Activated T-cell treated with anti-CD3 and anti-CD28 coated beads for 4 hours (primary cell): ENCODE measurements around the gene GPR132.
"Not testable (repeated sequence)": the region's sequence is repeated elsewhere in the genome, so short reads cannot be mapped to it uniquely, and the experiment has no call there.

Experiments used
- DNase-seq: peaks from one replicate; pipeline ENCODE4 v3.0.0-alpha.2; 2020

The GPR132 gene

DNA sequence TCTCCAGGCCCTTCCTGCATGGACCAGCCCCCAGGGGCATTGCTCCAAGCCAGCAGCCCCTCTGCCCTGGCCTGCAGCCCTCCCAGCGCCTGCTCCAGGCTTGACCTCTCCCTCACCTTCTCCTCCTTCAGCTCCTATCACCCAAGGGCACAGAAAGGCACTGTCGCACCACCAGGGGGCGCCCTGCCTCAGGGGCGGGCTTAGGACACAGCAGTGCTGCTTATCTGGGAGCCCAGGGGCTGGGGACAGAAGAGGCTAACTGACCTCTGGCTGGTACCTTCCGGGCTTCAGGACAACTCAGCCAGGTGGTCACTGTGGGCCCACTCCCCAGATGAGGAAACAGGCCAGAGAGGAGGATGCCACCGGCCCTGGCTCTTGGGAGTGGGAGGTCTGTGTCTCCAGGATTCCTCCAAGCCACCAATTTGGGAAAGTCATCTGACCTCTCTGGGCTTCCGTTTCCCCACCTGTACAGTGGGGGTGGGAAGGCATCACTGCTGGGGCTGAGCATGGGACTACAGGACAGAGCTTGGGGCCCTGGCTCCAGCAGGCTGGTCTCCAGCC is 25.3 kb upstream of the GPR132 start:
- DNase-seq, result peak; percentile 87

DNA sequence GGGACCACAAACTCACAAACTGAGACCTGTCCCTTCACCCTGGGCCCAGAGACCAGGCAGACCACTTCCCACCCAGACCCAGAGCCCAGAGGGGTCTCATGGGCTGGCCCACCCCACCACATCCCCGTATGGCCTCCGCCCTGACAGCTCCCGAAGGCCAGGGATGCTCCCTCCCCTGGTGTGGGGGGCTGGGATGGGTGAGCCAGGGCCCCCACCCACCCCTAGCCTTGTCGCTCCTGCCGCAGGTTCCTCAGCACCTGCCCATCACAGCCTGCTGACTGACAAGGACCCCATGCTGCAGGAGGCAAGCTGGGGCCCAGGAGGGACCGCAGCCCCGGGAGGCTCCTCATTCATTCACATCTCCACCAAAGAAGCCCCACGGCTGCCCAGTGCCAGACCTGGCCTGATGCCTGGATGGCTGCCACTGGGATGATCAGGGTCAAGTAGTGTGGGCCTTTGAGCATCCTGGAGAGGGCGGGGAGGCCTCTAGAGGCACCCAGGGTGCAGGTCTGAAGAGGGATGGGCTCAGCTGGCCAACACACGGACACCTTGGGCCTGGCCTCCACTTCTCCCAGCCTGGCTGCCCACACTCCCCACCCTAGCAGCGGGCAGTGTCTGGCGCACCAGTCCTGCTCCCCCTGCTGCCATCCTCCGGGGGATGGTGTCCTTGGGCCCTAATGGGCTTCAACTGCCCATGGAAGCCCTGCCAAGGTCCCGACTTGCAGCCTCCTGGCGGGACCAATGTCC is 24.7 kb upstream of the GPR132 start:
- DNase-seq, result no peak

- DNase-seq, result no peak
These were observed 23.8 kb upstream of the GPR132 start for GRCh38 chr14:105088812-105089745.

GRCh38 chr14:105087963-105088811 is 23.0 kb upstream of the GPR132 start:
- DNase-seq, result no peak

DNA sequence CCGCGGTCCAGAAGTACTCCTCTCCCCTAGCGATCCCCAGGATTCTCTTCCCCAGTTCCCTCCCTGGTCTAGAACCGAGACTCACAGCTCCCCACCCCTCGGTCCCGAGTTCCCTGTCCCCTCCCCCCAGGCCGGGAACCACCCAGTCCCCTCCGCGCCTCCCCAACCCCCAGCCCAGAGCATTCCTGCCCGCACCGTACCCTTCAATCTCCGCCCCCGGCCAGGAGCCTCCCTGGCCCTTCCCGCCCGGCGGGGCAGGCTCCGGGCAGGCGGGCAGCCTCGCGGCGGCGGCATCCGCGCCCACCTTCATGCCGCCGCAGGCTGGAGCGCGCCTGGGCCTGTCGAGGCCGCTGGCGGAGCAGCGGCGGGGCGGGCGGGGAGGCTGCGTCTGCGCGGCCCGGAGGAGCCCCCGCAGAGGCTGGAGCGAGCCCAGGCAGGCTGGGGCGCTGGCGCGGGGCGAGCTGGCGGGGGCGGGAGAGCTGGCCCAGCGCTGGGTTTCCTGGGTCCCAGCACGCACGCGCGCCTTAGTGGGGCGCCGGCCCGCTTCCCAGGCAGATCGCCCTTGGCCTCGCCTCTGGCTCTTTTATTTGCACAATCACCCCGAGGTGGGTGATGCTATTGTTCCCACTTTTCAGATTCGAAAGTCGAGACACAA is 22.2 kb upstream of the GPR132 start:
- no peak for DNase-seq

GRCh38 chr14:105086833-105087307 is 21.6 kb upstream of the GPR132 start:
- peak; percentile 72 for DNase-seq

- no peak for DNase-seq
These were observed 20.5 kb upstream of the GPR132 start for GRCh38 chr14:105085766-105086165.

- no peak for DNase-seq
These were observed 19.7 kb upstream of the GPR132 start for GRCh38 chr14:105084741-105085571.

- DNase-seq, result no peak
These were observed 18.9 kb upstream of the GPR132 start for GRCh38 chr14:105083926-105084685.

DNA sequence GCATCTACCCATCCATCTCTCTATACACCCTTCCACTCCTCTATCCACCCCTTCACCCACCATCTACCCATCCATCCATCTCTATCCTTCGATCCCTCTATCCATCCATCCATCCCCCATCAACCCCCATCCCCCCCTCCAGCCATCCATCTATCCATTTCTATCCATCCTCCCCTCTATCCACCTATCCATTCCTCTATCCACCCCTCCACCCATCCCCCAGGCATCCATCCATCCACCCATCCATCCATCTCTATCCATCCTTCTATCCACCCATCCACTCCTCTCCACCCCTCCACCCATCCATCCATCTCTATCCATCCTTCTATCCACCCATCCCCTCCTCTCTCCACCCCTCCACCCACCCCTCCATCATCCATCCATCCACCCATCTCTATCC is 17.5 kb upstream of the GPR132 start:
- DNase-seq, result no peak

GRCh38 chr14:105081473-105081872 is 16.2 kb upstream of the GPR132 start:
- DNase-seq, result not testable (repeated sequence)

- DNase-seq, result no peak
These were observed 14.9 kb upstream of the GPR132 start for GRCh38 chr14:105080161-105080560.

DNA sequence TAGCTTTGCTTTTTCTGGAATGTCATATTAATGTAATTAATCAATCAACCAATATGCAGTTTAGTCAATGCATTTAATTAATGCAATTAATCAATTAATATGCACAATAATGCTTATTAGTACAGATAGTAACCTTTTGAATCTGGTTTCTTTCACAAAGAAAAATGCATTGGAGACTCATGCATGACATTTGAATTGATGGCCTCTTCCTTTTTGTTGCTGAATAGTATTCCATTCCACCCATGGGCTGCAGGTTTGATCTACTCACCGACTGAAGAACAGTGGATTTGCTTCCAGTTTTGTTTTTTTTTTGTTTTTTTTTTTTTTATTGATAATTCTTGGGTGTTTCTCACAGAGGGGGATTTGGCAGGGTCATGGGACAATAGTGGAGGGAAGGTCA is 13.1 kb upstream of the GPR132 start:
- DNase-seq, result no peak

- no peak for DNase-seq
These were observed 12.4 kb upstream of the GPR132 start for GRCh38 chr14:105077649-105077995.

- no peak for DNase-seq
These were observed 11.8 kb upstream of the GPR132 start for GRCh38 chr14:105076805-105077648.

- no peak for DNase-seq
These were observed 11.1 kb upstream of the GPR132 start for GRCh38 chr14:105076296-105076804.

GRCh38 chr14:105075379-105076295 is 10.4 kb upstream of the GPR132 start:
- no peak for DNase-seq

- DNase-seq, result no peak
These were observed 9.4 kb upstream of the GPR132 start for GRCh38 chr14:105074601-105075053.
